IPS DF 4.7 (cell line): ENCODE results near the gene SLC25A15.
"Not testable (repeated sequence)": the region's sequence is repeated elsewhere in the genome, so short reads cannot be mapped to it uniquely, and the experiment has no call there.

Source experiments
- DNase-seq: peaks from one replicate; pipeline ENCODE4 v3.0.0-alpha.2; 2013; ENCODE audit warnings: low spot score; ENCODE audit errors: extremely low read depth

Gene SLC25A15

GRCh38 chr13:40780822-40781401 is 8.5 kb upstream of the SLC25A15 start:
- no peak for DNase-seq

- DNase-seq: no peak
Observed at GRCh38 chr13:40781717-40782116, 7.7 kb upstream of the SLC25A15 start.

GRCh38 chr13:40782971-40783370 is 6.4 kb upstream of the SLC25A15 start:
- DNase-seq: not testable (repeated sequence)

- no peak for DNase-seq
Observed at GRCh38 chr13:40784540-40784939, 4.9 kb upstream of the SLC25A15 start.

GRCh38 chr13:40786568-40786996 is 2.8 kb upstream of the SLC25A15 start:
- no peak for DNase-seq

GRCh38 chr13:40787062-40787461 is 2.3 kb upstream of the SLC25A15 start:
- no peak for DNase-seq

GRCh38 chr13:40788540-40789274 is 704 bp upstream of the SLC25A15 start:
- DNase-seq: not testable (repeated sequence)

GRCh38 chr13:40790154-40790616 is 774 bp downstream of the SLC25A15 start:
- DNase-seq: no peak

- no peak for DNase-seq
Observed at GRCh38 chr13:40792284-40793051, 3.1 kb downstream of the SLC25A15 start.

- no peak for DNase-seq
Observed at GRCh38 chr13:40793339-40793738, 3.9 kb downstream of the SLC25A15 start.

- DNase-seq: no peak
Observed at GRCh38 chr13:40794414-40795368, 5.3 kb downstream of the SLC25A15 start.

- DNase-seq: no peak
Observed at GRCh38 chr13:40796649-40797048, 7.2 kb downstream of the SLC25A15 start.

- DNase-seq: no peak
Observed at GRCh38 chr13:40798380-40798779, 9.0 kb downstream of the SLC25A15 start.

GRCh38 chr13:40799508-40799907 is 10.1 kb downstream of the SLC25A15 start:
- no peak for DNase-seq

GRCh38 chr13:40800559-40800958 is 11.1 kb downstream of the SLC25A15 start:
- no peak for DNase-seq

- DNase-seq: no peak
Observed at GRCh38 chr13:40801255-40802217, 12.1 kb downstream of the SLC25A15 start.

GRCh38 chr13:40803316-40803715 is 13.9 kb downstream of the SLC25A15 start:
- no peak for DNase-seq

GRCh38 chr13:40806241-40806640 is 16.8 kb downstream of the SLC25A15 start:
- no peak for DNase-seq

GRCh38 chr13:40809471-40809870 is 20.1 kb downstream of the SLC25A15 start:
- DNase-seq: no peak

- DNase-seq: no peak
Observed at GRCh38 chr13:40812102-40812501, 22.7 kb downstream of the SLC25A15 start.
